ENCODE measurements around the gene XRRA1. TPM values are rescaled to one million over a fixed set of nuclear protein-coding genes. Genes with fewer than 3 reads are reported as not detected.

The XRRA1 gene
- polyA plus RNA-seq, 3 donors, result 1.0 to 5.8 (median 2.4) TPM

DNA sequence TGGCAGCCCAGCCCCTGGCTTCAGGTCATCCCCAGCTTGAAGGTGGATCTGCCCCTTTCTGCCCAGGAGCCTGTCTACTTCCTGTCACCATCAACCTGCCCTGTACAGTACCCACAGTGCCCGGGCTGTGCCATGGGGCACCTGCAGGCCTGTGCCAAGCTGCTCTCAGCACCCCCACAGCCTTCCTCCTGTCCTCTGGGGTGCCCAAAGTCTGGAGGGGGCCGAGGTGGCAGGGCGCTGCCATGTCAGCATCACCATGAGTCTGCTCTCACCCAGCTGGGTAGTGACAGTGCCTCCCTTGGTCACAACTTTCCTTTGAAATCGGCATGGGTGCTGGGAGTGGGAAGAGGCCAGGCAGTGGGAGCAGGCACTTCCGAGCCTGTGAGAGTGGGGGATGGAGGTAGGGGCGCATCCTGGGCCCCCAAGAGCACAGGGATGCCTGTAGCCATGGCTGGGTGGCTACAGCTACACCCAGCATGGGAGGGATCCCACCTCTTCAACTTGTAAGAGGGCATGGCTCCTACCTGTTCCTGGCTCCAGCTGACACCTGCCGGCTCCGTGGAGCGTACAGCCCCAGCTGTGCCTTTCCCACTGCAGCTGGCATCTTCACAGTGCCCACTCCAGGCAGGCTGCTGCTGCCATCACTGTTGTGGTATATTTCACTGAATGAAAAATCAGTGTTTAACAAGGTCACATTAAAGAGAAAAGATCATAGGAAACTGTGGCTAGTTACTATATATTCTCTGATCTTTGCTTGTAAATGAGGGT, 157.4 kb downstream of the XRRA1 start:
- no peak overlapping the region for H3K27ac ChIP-seq (ENCODE audit: low read depth, low read length)
- 71 to 87% (median 87%) methylated on average over 9 of the region's 9 CpGs for WGBS, 3 donors

Other genes starting within 250 kb of the XRRA1 start
- 1 to 10 TPM in 1 of 3 donors, under 1 TPM in 2; 0.22 to 1.5 (median 0.34) TPM for gene CHRDL2, start 217.7 kb downstream of the XRRA1 start, polyA plus RNA-seq
- gene RNF169, start 200.2 kb downstream of the XRRA1 start, polyA plus RNA-seq, result 1 to 10 TPM; 2.2 to 3.4 (median 2.9) TPM
- gene SPCS2, start 175 bp upstream of the XRRA1 start, polyA plus RNA-seq, result 10 to 100 TPM; 58.1 to 85.6 (median 67.9) TPM
- 1 to 10 TPM; 2.6 to 3.1 (median 2.6) TPM for gene NEU3, start 39.8 kb upstream of the XRRA1 start, polyA plus RNA-seq
- not detected for gene OR2AT4, start 147.8 kb upstream of the XRRA1 start, polyA plus RNA-seq
- gene SLCO2B1, start 202.0 kb upstream of the XRRA1 start, polyA plus RNA-seq, result 10 to 100 TPM; 15.2 to 23.4 (median 16.5) TPM

All from adipose tissue (tissue), 3 donors.